ENCODE data around the gene APOL3.

DNA sequence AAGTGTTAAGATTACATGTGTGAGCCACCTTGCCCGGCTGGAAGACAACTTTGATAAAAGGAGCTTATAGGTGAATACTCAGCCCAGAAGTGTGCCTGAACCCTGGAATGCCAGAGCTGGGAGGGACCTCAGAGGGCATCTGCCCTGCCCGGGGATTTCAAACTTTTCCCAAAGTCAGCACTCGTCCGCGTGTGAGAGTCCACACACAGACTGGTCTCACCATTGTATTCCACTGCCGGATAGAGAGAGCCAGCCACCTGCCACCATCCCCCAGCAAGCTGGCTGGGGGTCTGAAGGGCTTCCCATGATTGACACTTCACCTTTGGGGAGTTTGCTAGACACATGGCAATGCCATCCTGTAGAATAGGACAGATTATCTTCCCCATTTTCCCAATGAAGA, 49.2 kb downstream of the APOL3 start:
- TF ChIP-seq, protein P1, sequence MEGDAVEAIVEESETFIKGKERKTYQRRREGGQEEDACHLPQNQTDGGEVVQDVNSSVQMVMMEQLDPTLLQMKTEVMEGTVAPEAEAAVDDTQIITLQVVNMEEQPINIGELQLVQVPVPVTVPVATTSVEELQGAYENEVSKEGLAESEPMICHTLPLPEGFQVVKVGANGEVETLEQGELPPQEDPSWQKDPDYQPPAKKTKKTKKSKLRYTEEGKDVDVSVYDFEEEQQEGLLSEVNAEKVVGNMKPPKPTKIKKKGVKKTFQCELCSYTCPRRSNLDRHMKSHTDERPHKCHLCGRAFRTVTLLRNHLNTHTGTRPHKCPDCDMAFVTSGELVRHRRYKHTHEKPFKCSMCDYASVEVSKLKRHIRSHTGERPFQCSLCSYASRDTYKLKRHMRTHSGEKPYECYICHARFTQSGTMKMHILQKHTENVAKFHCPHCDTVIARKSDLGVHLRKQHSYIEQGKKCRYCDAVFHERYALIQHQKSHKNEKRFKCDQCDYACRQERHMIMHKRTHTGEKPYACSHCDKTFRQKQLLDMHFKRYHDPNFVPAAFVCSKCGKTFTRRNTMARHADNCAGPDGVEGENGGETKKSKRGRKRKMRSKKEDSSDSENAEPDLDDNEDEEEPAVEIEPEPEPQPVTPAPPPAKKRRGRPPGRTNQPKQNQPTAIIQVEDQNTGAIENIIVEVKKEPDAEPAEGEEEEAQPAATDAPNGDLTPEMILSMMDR (IDR thresholded peaks at IDR 0.05), result no peak
- TF ChIP-seq, protein P2, sequence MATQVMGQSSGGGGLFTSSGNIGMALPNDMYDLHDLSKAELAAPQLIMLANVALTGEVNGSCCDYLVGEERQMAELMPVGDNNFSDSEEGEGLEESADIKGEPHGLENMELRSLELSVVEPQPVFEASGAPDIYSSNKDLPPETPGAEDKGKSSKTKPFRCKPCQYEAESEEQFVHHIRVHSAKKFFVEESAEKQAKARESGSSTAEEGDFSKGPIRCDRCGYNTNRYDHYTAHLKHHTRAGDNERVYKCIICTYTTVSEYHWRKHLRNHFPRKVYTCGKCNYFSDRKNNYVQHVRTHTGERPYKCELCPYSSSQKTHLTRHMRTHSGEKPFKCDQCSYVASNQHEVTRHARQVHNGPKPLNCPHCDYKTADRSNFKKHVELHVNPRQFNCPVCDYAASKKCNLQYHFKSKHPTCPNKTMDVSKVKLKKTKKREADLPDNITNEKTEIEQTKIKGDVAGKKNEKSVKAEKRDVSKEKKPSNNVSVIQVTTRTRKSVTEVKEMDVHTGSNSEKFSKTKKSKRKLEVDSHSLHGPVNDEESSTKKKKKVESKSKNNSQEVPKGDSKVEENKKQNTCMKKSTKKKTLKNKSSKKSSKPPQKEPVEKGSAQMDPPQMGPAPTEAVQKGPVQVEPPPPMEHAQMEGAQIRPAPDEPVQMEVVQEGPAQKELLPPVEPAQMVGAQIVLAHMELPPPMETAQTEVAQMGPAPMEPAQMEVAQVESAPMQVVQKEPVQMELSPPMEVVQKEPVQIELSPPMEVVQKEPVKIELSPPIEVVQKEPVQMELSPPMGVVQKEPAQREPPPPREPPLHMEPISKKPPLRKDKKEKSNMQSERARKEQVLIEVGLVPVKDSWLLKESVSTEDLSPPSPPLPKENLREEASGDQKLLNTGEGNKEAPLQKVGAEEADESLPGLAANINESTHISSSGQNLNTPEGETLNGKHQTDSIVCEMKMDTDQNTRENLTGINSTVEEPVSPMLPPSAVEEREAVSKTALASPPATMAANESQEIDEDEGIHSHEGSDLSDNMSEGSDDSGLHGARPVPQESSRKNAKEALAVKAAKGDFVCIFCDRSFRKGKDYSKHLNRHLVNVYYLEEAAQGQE (IDR thresholded peaks at IDR 0.05; ENCODE audit: insufficient read depth in 1 of 2, low read depth in 2 of 2, low read length in 1 of 2), result no peak
- TF ChIP-seq TCF7L2 (IDR thresholded peaks at IDR 0.05; ENCODE audit: low read depth, low read length) (no peak), POLR2AphosphoS5 (IDR thresholded peaks at IDR 0.05; ENCODE audit: low read depth, low read length) (no peak)
